ENCODE data around the gene IL6.
A peak's percentile ranks its signal among the peaks of the same experiment; 100 is the strongest.

Gene IL6

GRCh38 chr7:22730921-22731654, 4.1 kb downstream of the IL6 start:
- Histone ChIP-seq H3K18ac (ENCODE audit: low read depth in 1 of 2, low read length in 2 of 2) (peak overlapping the region in 1 of 2 experiments; percentile 54), H3K4ac (ENCODE audit: low read depth in 1 of 2, low read length in 2 of 2) (no peak overlapping the region), H3K14ac (ENCODE audit: low read length in 2 of 2) (no peak overlapping the region), H4K8ac (ENCODE audit: low read length) (no peak overlapping the region), H3K27me3 (ENCODE audit: control insufficient read depth in 1 of 2, insufficient read depth in 1 of 2, low read length in 2 of 2) (no peaks in the 10 kb centered on the region), H3K27ac (ENCODE audit: low read length, poor library complexity, severe bottlenecking) (peak overlapping the region; percentile 69), H3K36me3 (ENCODE audit: control insufficient read depth in 1 of 2, insufficient read depth in 2 of 2, low read depth in 1 of 2, low read length in 2 of 2) (peaks cover 0 to 24% of the 10 kb centered on the region in 2 experiments), H3K4me3 (ENCODE audit: insufficient read depth in 1 of 2, low read depth in 1 of 2, low read length in 2 of 2) (peak overlapping the region in 1 of 2 experiments; percentile 20), H3K79me1 (replicated peaks; ENCODE audit: low read length, poor library complexity, severe bottlenecking) (peaks cover 7% of the 10 kb centered on the region), H3K23ac (ENCODE audit: low read length in 2 of 2) (no peak overlapping the region), H3K4me1 (ENCODE audit: control insufficient read depth, insufficient read depth, low read depth, low read length) (peaks cover 11% of the 10 kb centered on the region), H2AK5ac (ENCODE audit: low read length, severe bottlenecking) (peak overlapping the region; percentile 70), H3K4me2 (ENCODE audit: low read length, poor library complexity, severe bottlenecking) (no peak overlapping the region), H2AFZ (ENCODE audit: low read depth, low read length) (peak overlapping the region; percentile 44), H3K9me3 (ENCODE audit: control insufficient read depth, low read length) (peaks cover 1% of the 10 kb centered on the region), H2BK12ac (ENCODE audit: low read length in 2 of 2) (peak overlapping the region in 1 of 2 experiments; percentile 77), H4K91ac (ENCODE audit: low read length) (no peak overlapping the region), H2BK15ac (ENCODE audit: low read depth, poor library complexity, severe bottlenecking) (no peak overlapping the region), H3K9ac (ENCODE audit: low read length) (no peak overlapping the region), H2BK120ac (ENCODE audit: low read depth, low read length) (no peak overlapping the region), H2BK5ac (ENCODE audit: low read depth, low read length, poor library complexity, severe bottlenecking) (no peak overlapping the region)
- WGBS, result 80% methylated on average over 5 of the region's 5 CpGs
- peak; percentile 84 for DNase-seq

GRCh38 chr7:22731766-22732165, 4.8 kb downstream of the IL6 start:
- no CpG with 5 or more reads among the region's 2 CpGs for WGBS

GRCh38 chr7:22732556-22733126, 5.6 kb downstream of the IL6 start:
- Histone ChIP-seq H4K91ac (ENCODE audit: low read length) (no peak overlapping the region), H3K4me3 (ENCODE audit: insufficient read depth in 1 of 2, low read depth in 1 of 2, low read length in 2 of 2) (no peak overlapping the region), H3K9ac (ENCODE audit: low read length) (no peak overlapping the region), H3K27me3 (ENCODE audit: control insufficient read depth in 1 of 2, insufficient read depth in 1 of 2, low read length in 2 of 2) (no peaks in the 10 kb centered on the region), H2BK120ac (ENCODE audit: low read depth, low read length) (no peak overlapping the region), H2BK5ac (ENCODE audit: low read depth, low read length, poor library complexity, severe bottlenecking) (no peak overlapping the region), H3K18ac (ENCODE audit: low read depth in 1 of 2, low read length in 2 of 2) (no peak overlapping the region), H3K4me2 (ENCODE audit: low read length, poor library complexity, severe bottlenecking) (no peak overlapping the region), H2AFZ (ENCODE audit: low read depth, low read length) (no peak overlapping the region), H3K79me1 (replicated peaks; ENCODE audit: low read length, poor library complexity, severe bottlenecking) (peaks cover 7% of the 10 kb centered on the region), H4K8ac (ENCODE audit: low read length) (no peak overlapping the region), H2BK15ac (ENCODE audit: low read depth, poor library complexity, severe bottlenecking) (no peak overlapping the region), H2AK5ac (ENCODE audit: low read length, severe bottlenecking) (no peak overlapping the region), H3K4me1 (ENCODE audit: control insufficient read depth, insufficient read depth, low read depth, low read length) (peaks cover 6% of the 10 kb centered on the region), H3K27ac (ENCODE audit: low read length, poor library complexity, severe bottlenecking) (no peak overlapping the region), H3K36me3 (ENCODE audit: control insufficient read depth in 1 of 2, insufficient read depth in 2 of 2, low read depth in 1 of 2, low read length in 2 of 2) (peaks cover 0 to 24% of the 10 kb centered on the region in 2 experiments), H3K14ac (ENCODE audit: low read length in 2 of 2) (no peak overlapping the region), H3K9me3 (ENCODE audit: control insufficient read depth, low read length) (peaks cover 12% of the 10 kb centered on the region), H3K23ac (ENCODE audit: low read length in 2 of 2) (no peak overlapping the region), H3K4ac (ENCODE audit: low read depth in 1 of 2, low read length in 2 of 2) (no peak overlapping the region), H2BK12ac (ENCODE audit: low read length in 2 of 2) (peak overlapping the region in 1 of 2 experiments; percentile 24)
- 87% methylated on average over 4 of the region's 4 CpGs for WGBS
- peak; percentile 63 for DNase-seq

More at GRCh38 chr7:22731766-22732165, 4.8 kb downstream of the IL6 start:
- Histone ChIP-seq H2BK12ac (ENCODE audit: low read length in 2 of 2) (no peak overlapping the region), H3K18ac (ENCODE audit: low read depth in 1 of 2, low read length in 2 of 2) (no peak overlapping the region), H3K4me3 (ENCODE audit: insufficient read depth in 1 of 2, low read depth in 1 of 2, low read length in 2 of 2) (no peak overlapping the region), H4K8ac (ENCODE audit: low read length) (no peak overlapping the region), H4K91ac (ENCODE audit: low read length) (no peak overlapping the region), H3K9ac (ENCODE audit: low read length) (no peak overlapping the region), H3K4me1 (ENCODE audit: control insufficient read depth, insufficient read depth, low read depth, low read length) (peaks cover 9% of the 10 kb centered on the region), H2AFZ (ENCODE audit: low read depth, low read length) (no peak overlapping the region), H3K9me3 (ENCODE audit: control insufficient read depth, low read length) (peaks cover 7% of the 10 kb centered on the region), H2BK120ac (ENCODE audit: low read depth, low read length) (no peak overlapping the region), H2AK5ac (ENCODE audit: low read length, severe bottlenecking) (no peak overlapping the region), H3K27me3 (ENCODE audit: control insufficient read depth in 1 of 2, insufficient read depth in 1 of 2, low read length in 2 of 2) (no peaks in the 10 kb centered on the region), H2BK15ac (ENCODE audit: low read depth, poor library complexity, severe bottlenecking) (no peak overlapping the region), H3K4me2 (ENCODE audit: low read length, poor library complexity, severe bottlenecking) (no peak overlapping the region), H3K14ac (ENCODE audit: low read length in 2 of 2) (no peak overlapping the region), H3K27ac (ENCODE audit: low read length, poor library complexity, severe bottlenecking) (no peak overlapping the region), H3K4ac (ENCODE audit: low read depth in 1 of 2, low read length in 2 of 2) (no peak overlapping the region), H3K23ac (ENCODE audit: low read length in 2 of 2) (no peak overlapping the region), H3K36me3 (ENCODE audit: control insufficient read depth in 1 of 2, insufficient read depth in 2 of 2, low read depth in 1 of 2, low read length in 2 of 2) (peaks cover 0 to 24% of the 10 kb centered on the region in 2 experiments), H3K79me1 (replicated peaks; ENCODE audit: low read length, poor library complexity, severe bottlenecking) (peaks cover 7% of the 10 kb centered on the region), H2BK5ac (ENCODE audit: low read depth, low read length, poor library complexity, severe bottlenecking) (no peak overlapping the region)
- peak; percentile 28 for DNase-seq

GRCh38 chr7:22733761-22734160, 6.8 kb downstream of the IL6 start:
- H2BK12ac ChIP-seq (ENCODE audit: low read length in 2 of 2), result no peak overlapping the region
- H3K4ac ChIP-seq (ENCODE audit: low read depth in 1 of 2, low read length in 2 of 2), result no peak overlapping the region
- DNase-seq, result no peak
- peaks cover 7% of the 10 kb centered on the region for H3K79me1 ChIP-seq (replicated peaks; ENCODE audit: low read length, poor library complexity, severe bottlenecking)
- no peak overlapping the region for H3K14ac ChIP-seq (ENCODE audit: low read length in 2 of 2)
- H3K23ac ChIP-seq (ENCODE audit: low read length in 2 of 2), result no peak overlapping the region
- H2BK15ac ChIP-seq (ENCODE audit: low read depth, poor library complexity, severe bottlenecking), result no peak overlapping the region
- no peak overlapping the region for H2BK5ac ChIP-seq (ENCODE audit: low read depth, low read length, poor library complexity, severe bottlenecking)
- no peaks in the 10 kb centered on the region for H3K27me3 ChIP-seq (ENCODE audit: control insufficient read depth in 1 of 2, insufficient read depth in 1 of 2, low read length in 2 of 2)
- H3K36me3 ChIP-seq (ENCODE audit: control insufficient read depth in 1 of 2, insufficient read depth in 2 of 2, low read depth in 1 of 2, low read length in 2 of 2), result peaks cover 0 to 22% of the 10 kb centered on the region in 2 experiments
- peaks cover 12% of the 10 kb centered on the region for H3K9me3 ChIP-seq (ENCODE audit: control insufficient read depth, low read length)
- no peak overlapping the region for H3K4me2 ChIP-seq (ENCODE audit: low read length, poor library complexity, severe bottlenecking)
- H2BK120ac ChIP-seq (ENCODE audit: low read depth, low read length), result no peak overlapping the region
- WGBS, result 94% methylated on average over 6 of the region's 6 CpGs
- H3K18ac ChIP-seq (ENCODE audit: low read depth in 1 of 2, low read length in 2 of 2), result no peak overlapping the region
- no peak overlapping the region for H4K8ac ChIP-seq (ENCODE audit: low read length)
- H3K4me1 ChIP-seq (ENCODE audit: control insufficient read depth, insufficient read depth, low read depth, low read length), result peaks cover 6% of the 10 kb centered on the region
- H3K27ac ChIP-seq (ENCODE audit: low read length, poor library complexity, severe bottlenecking), result no peak overlapping the region
- H3K4me3 ChIP-seq (ENCODE audit: insufficient read depth in 1 of 2, low read depth in 1 of 2, low read length in 2 of 2), result no peak overlapping the region
- H2AFZ ChIP-seq (ENCODE audit: low read depth, low read length), result no peak overlapping the region
- H4K91ac ChIP-seq (ENCODE audit: low read length), result no peak overlapping the region
- no peak overlapping the region for H2AK5ac ChIP-seq (ENCODE audit: low read length, severe bottlenecking)
- no peak overlapping the region for H3K9ac ChIP-seq (ENCODE audit: low read length)
